NCI-H2171 treated with DMSO at 0.1 percent for 48 hours (cell line): ENCODE measurements around the gene VWA8.
"Not testable (repeated sequence)": the region's sequence is repeated elsewhere in the genome, so short reads cannot be mapped to it uniquely, and the experiment has no call there.

Source experiments
- DNase-seq: peaks from one replicate; lab custom pipeline; 2025; lab: John Stamatoyannopoulos, UW

VWA8 gene

GRCh38 chr13:41922894-41923293 is 38.0 kb downstream of the VWA8 start:
- DNase-seq, result not testable (repeated sequence)

GRCh38 chr13:41919741-41920487 is 41.0 kb downstream of the VWA8 start:
- DNase-seq, result peak; percentile 4

GRCh38 chr13:41919031-41919740 is 41.7 kb downstream of the VWA8 start:
- no peak for DNase-seq

GRCh38 chr13:41917641-41918040 is 43.3 kb downstream of the VWA8 start:
- DNase-seq, result no peak

GRCh38 chr13:41916173-41916954 is 44.5 kb downstream of the VWA8 start:
- no peak for DNase-seq

- DNase-seq, result no peak
These were observed 45.8 kb downstream of the VWA8 start for GRCh38 chr13:41915081-41915480.

DNA sequence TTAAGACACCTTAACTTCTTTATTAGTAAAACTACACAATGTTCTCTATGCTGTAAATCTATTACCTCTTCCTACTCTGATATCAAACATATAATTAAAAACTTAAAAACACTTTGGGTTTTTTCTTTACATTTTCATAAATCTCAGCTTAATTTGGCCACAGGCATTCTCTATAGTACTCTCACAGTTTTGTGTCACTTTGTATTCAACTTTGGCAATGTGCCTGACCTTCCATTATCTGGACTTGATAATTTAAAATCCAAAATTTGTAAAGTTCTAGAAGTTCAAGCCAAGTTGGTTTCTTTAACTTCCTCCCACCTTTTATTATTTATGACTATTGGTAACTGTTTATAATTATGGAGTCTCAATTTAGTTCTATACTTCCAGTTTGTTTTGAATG is 46.4 kb downstream of the VWA8 start:
- no peak for DNase-seq

GRCh38 chr13:41909506-41909905 is 51.4 kb downstream of the VWA8 start:
- DNase-seq, result no peak

DNA sequence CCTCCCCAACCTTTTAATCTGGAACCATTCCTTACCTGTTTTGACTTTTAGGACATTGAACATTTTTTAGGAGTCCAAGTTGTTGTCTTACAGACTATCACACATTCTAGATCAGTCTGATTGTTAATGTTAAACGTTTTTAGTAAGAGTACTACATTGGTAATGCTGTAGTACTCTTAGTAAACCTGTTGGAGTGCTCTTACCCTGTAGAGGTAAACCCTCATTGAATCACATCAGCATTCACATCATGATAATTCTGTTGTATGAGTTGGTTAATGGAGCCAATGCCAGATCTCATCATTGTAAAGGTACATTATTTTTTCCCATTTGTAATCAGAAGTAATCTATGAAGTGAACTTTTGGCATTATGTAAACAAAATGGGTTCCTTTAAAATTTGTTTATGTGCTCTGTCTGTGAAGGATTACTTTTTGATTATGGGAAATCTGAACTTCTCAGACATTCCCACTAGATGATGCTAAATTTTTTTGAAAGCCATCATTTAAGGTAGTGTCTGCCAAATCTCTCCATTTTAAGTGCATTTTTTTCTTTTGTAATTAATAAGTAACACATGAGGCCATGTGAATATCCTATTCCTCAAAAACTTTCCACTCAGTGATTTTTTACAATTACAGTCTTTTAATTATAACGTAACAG is 55.2 kb downstream of the VWA8 start:
- DNase-seq, result peak; percentile 7

DNA sequence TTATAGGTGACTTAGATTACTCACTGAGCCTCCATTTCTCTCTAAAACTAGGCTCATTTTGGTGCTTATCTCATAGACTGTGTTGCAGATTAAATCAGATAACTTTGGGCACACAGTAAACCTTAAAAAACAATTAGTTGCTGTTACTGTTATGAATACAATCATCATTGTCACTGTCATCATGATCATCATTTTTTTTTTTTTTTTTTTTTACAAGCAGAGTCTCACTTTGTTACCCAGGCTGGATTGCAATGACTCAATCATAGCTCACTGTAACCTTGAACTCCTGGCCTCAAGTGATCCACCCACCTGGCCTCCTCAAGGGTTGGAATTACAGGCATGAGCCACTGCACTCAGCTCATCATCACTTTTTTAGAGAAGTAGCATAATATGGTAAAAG is 60.0 kb downstream of the VWA8 start:
- no peak for DNase-seq

DNA sequence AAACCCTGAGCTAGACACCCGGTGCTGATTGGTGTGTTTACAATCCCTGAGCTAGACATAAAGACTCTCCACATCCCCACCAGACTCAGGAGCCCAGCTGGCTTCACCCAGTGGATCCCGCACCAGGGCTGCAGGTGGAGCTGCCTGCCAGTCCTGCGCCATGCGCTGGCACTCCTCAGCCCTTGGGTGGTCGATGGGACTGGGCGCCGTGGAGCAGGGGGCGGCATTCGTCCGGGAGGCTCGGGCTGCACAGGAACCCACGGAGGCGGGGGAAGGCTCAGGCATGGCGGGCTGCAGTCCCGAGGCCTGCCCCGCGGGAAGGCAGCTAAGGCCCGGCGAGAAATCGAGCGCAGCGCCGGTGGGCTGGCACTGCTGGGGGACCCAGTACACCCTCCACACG is 62.5 kb downstream of the VWA8 start:
- not testable (repeated sequence) for DNase-seq

- no peak for DNase-seq
These were observed 63.8 kb downstream of the VWA8 start for GRCh38 chr13:41897126-41897525.

- DNase-seq, result no peak
These were observed 65.4 kb downstream of the VWA8 start for GRCh38 chr13:41895478-41895877.

- DNase-seq, result no peak
These were observed 69.8 kb downstream of the VWA8 start for GRCh38 chr13:41891119-41891518.

DNA sequence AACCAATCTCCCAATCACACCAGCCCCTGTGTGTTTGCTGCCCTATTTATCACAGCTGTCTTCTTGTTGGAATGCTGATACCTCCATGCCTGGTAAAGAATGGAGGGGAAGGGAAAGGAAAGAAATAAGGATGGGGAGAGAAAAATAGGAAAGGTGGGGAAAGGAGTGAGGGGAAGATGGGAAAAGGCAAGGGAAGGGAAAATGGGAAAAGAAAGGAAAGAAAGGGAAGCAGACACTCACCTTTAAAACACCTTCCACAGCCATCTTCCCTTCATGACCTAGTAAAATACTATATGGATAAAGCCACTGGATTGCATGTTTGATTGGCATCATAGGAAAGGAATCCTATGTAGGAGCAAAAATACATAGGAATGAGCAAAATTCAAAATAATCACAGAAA is 77.8 kb downstream of the VWA8 start:
- DNase-seq, result no peak

- not testable (repeated sequence) for DNase-seq
These were observed 79.0 kb downstream of the VWA8 start for GRCh38 chr13:41881890-41882289.

GRCh38 chr13:41880966-41881365 is 79.9 kb downstream of the VWA8 start:
- no peak for DNase-seq

DNA sequence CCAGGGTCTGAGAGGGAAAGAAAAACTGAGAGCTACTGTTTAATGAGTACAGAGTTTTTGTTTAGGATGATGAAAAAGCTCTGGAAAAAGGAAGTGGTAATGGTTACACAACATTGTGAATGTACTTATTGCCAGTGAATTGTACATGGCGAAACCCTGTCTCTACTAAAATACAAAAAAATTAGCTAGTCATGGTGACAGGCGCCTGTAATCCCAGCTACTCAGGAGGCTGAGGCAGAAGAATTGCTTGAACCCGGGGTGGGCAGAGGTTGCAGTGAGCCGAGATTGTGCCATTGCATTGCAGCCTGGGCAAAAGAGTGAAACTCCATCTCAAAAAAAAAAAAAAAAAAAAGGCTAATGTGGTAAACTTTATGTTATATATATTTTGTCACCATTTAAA is 96.3 kb downstream of the VWA8 start:
- no peak for DNase-seq

DNA sequence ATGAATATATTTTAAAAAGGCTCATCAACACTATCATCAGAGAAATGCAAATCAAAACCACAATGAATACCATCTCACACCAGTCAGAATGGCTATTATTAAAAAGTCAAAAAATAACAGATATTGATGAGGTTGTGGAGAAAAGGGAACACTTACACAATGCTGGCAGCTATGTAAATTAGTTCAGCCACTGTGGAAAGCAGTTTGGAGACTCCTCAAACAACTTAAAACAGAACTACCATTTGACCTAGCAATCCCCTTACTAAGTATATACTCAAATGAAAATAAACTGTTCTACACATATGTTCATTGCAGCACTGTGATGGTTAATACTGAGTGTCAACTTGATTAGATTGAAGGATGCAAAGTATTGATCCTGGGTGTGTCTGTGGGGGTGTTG is 98.2 kb downstream of the VWA8 start:
- not testable (repeated sequence) for DNase-seq

DNA sequence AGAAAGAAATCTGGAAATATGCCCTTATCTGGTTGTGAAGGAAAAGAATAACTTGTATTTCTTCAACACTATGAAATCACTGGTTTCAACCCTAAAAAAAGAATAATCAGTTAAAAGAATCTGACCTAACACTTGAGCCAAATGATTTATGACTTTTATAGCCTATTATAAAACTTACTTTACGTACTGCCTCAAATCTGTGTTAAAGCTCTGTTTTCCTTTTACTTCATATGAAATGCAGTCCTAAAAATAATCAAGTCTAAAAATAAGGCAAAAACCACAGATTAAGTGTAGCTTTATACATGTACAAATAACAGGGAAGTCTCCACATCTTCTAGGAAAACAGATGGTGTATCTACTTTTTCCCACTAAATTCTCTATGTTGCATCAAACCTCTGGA is 101.3 kb downstream of the VWA8 start:
- no peak for DNase-seq

DNA sequence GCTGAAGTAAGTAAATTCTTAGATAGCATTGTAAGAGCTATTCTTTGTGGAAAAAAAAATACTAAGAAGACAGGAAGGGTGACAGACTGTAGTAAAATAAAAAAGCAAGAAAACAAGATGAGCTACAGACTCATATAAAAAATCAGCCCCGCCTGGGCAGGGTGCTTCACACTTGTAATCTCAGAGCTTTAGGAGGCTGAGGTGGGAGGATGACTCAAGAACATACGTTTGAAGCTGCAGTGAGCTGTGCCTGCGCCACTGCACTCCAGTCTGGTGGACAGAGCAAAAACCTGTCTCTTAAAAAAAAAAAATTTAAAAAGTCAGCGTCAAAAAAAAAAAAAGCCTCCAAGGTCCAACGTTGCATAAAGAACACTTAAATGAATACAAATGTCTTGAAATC is 102.1 kb downstream of the VWA8 start:
- DNase-seq, result no peak

DNA sequence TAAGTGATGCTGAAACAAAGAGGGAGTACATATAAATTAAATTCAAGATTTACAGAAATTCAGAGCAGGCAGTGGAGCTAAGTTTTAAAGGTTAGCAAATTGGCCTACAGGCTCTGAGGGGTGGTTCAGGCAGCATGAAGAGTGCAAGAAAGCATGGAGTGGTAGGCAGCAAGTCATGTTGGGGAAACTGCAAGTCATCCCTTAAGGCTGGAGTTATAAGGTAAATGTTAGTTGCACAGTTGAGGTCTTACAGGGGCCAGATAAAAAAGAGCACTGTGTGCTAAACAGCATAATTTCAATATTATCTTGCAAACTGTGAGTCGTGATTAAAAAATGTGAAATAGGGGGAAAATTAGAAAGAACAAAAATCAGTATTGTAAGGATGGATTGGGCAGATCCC is 106.2 kb downstream of the VWA8 start:
- DNase-seq, result no peak
